ENCODE data around the gene C19orf44.

- TF ChIP-seq POLR2AphosphoS5 (IDR thresholded peaks at IDR 0.05) (no peak), POLR2A (IDR thresholded peaks at IDR 0.05) (no peak)
Measured at GRCh38 chr19:16516923-16517610, 20.9 kb downstream of the C19orf44 start.

Data from suprapubic skin (tissue), 4 donors.